B cell (primary cell): ENCODE data around the gene CPEB2.

Source experiments
- CTCF ChIP-seq: fragments of 200-600 bp; IDR thresholded peaks from one replicate; pipeline ENCODE4 v1.8.0; 2022; ENCODE audit warnings: antibody characterized with exemption, mild to moderate bottlenecking
- EZH2 ChIP-seq: IDR thresholded peaks from 2 replicates; pipeline ENCODE4 v1.6.1; 2012; ENCODE audit warnings: borderline replicate concordance, low read depth, mild to moderate bottlenecking, moderate library complexity, low read length; ENCODE audit not compliant: insufficient read depth, poor library complexity, severe bottlenecking

GRCh38 chr4:14990484-14990883 lies 11.8 kb upstream of the CPEB2 start:
- TF ChIP-seq CTCF (no peak), EZH2 (no peak)
